KBM-7 (cell line): ENCODE results near the gene OR9Q2.
"Not testable (repeated sequence)": the region's sequence is repeated elsewhere in the genome, so short reads cannot be mapped to it uniquely, and the experiment has no call there.

Source experiments
- DNase-seq: peaks from one replicate; pipeline ENCODE4 v3.0.0-alpha.2; 2015
- in situ Hi-C: fragments of 300-500 bp; cut with MboI; formaldehyde crosslinking; loops from 2 replicates; pipeline ENCODE4 v1.14.3; 2020; ENCODE audit warnings: low sequenced_read_pairs, low pct_unique_long_range_greater_than_20kb, mixed read lengths

Gene OR9Q2

GRCh38 chr11:58188770-58189169 is at the start of gene OR9Q2:
TSS of gene OR9Q2 (plus strand) at chr11:58189070. CDS start at chr11:58190491, 1,421 bp downstream.
- in situ Hi-C loops: no loop called here

GRCh38 chr11:58142761-58143160 is 46.1 kb upstream of the OR9Q2 start:
- in situ Hi-C loops: no loop called here
- DNase-seq: no peak

More at GRCh38 chr11:58188770-58189169, at the start of gene OR9Q2:
- DNase-seq: no peak

- no peak for DNase-seq
- in situ Hi-C loops: no loop called here
Measured at GRCh38 chr11:58152781-58153180, 36.1 kb upstream of the OR9Q2 start.

GRCh38 chr11:58164389-58164788 is 24.5 kb upstream of the OR9Q2 start:
- no peak for DNase-seq
- in situ Hi-C loops: no loop called here

- DNase-seq: no peak
Measured at GRCh38 chr11:58164990-58165389, 23.9 kb upstream of the OR9Q2 start.

GRCh38 chr11:58165504-58166106 is 23.3 kb upstream of the OR9Q2 start:
- no peak for DNase-seq
- in situ Hi-C loops: no loop called here

More at GRCh38 chr11:58164990-58165389, 23.9 kb upstream of the OR9Q2 start:
- in situ Hi-C loops: no loop called here

- in situ Hi-C loops: no loop called here
- DNase-seq: no peak
Measured at GRCh38 chr11:58177409-58178054, 11.3 kb upstream of the OR9Q2 start.

- no peak for DNase-seq
Measured at GRCh38 chr11:58178444-58178843, 10.4 kb upstream of the OR9Q2 start.

GRCh38 chr11:58179648-58180047 is 9.2 kb upstream of the OR9Q2 start:
- in situ Hi-C loops: no loop called here

More at GRCh38 chr11:58178444-58178843, 10.4 kb upstream of the OR9Q2 start:
- in situ Hi-C loops: no loop called here

GRCh38 chr11:58186938-58187337 is 1.9 kb upstream of the OR9Q2 start:
- in situ Hi-C loops: no loop called here
- DNase-seq: no peak

More at GRCh38 chr11:58179648-58180047, 9.2 kb upstream of the OR9Q2 start:
- no peak for DNase-seq

GRCh38 chr11:58192229-58192628 is 3.4 kb downstream of the OR9Q2 start:
- in situ Hi-C loops: no loop called here
- DNase-seq: no peak

GRCh38 chr11:58193391-58193790 is 4.5 kb downstream of the OR9Q2 start:
- in situ Hi-C loops: no loop called here
- DNase-seq: no peak

GRCh38 chr11:58195939-58196338 is 7.1 kb downstream of the OR9Q2 start:
- in situ Hi-C loops: no loop called here
- DNase-seq: no peak

- DNase-seq: no peak
- in situ Hi-C loops: no loop called here
Measured at GRCh38 chr11:58199271-58199670, 10.4 kb downstream of the OR9Q2 start.

GRCh38 chr11:58204042-58204441 is 15.2 kb downstream of the OR9Q2 start, which contains the start of gene OR1S2:
TSS of gene OR1S2 (minus strand) at chr11:58204142. CDS start at chr11:58204142, 0 bp downstream.
- no peak for DNase-seq
- in situ Hi-C loops: no loop called here

- in situ Hi-C loops, DNase-seq: not testable (repeated sequence)
Measured at GRCh38 chr11:58212420-58212819, 23.6 kb downstream of the OR9Q2 start, which contains the start of gene OR1S1. TSS of gene OR1S1 (plus strand) at chr11:58212720.

- DNase-seq: no peak
- in situ Hi-C loops: no loop called here
Measured at GRCh38 chr11:58216476-58216875, 27.6 kb downstream of the OR9Q2 start.

- DNase-seq: no peak
- in situ Hi-C loops: no loop called here
Measured at GRCh38 chr11:58222721-58223120, 33.9 kb downstream of the OR9Q2 start.

GRCh38 chr11:58227956-58228615 is 39.2 kb downstream of the OR9Q2 start:
- in situ Hi-C loops: no loop called here
- DNase-seq: no peak
